GM23338 (cell line): Measurements from ENCODE around the gene ADAMTSL5. TPM values are rescaled to one million over a fixed set of nuclear protein-coding genes. Genes with fewer than 3 reads are reported as not detected.

ENCODE experiments used
- ATAC-seq: fragments of 200-7000 bp; cut with Tn5 transposase; 3 replicates; pipeline ENCODE4 v1.9.1; 2020
- DNase-seq: peaks from one replicate; pipeline ENCODE4 v3.0.0-alpha.2; 2015; ENCODE audit warnings: low spot score
- H2AFZ ChIP-seq: fragments of 200-600 bp; sonication (generic); 2 replicates; pipeline ENCODE4 v1.8.0; 2016; ENCODE audit warnings: antibody characterized with exemption, mild to moderate bottlenecking, moderate library complexity
- H3F3A ChIP-seq: fragments of 200-600 bp; sonication (generic); replicated peaks from 2 replicates; pipeline ENCODE4 v1.8.0; 2017; ENCODE audit warnings: antibody characterized with exemption, mixed run types, low read depth
- H3K27ac ChIP-seq: fragments of 200-600 bp; sonication (generic); 2 replicates; pipeline ENCODE4 v1.6.1; 2016; ENCODE audit warnings: low read depth
- H3K27me3 ChIP-seq: fragments of 200-600 bp; sonication (generic); 2 replicates; pipeline ENCODE4 v1.8.0; 2016; ENCODE audit warnings: mild to moderate bottlenecking, mixed run types, moderate library complexity; ENCODE audit not compliant: insufficient read depth
- H3K36me3 ChIP-seq: fragments of 200-600 bp; sonication (generic); 2 replicates; pipeline ENCODE4 v1.8.0; 2016; ENCODE audit warnings: mild to moderate bottlenecking; ENCODE audit not compliant: insufficient read depth
- H3K4me1 ChIP-seq: fragments of 200-600 bp; sonication (generic); 2 replicates; pipeline ENCODE4 v1.8.0; 2016; ENCODE audit warnings: mild to moderate bottlenecking, moderate library complexity; ENCODE audit not compliant: insufficient read depth
- H3K4me2 ChIP-seq: fragments of 200-600 bp; sonication (generic); 2 replicates; pipeline ENCODE4 v1.7.1; 2017; ENCODE audit warnings: mixed run types
- H3K4me3 ChIP-seq: fragments of 200-600 bp; sonication (generic); 2 replicates; pipeline ENCODE4 v1.6.1; 2016; ENCODE audit warnings: mixed run types
- H3K79me2 ChIP-seq: fragments of 200-600 bp; sonication (generic); replicated peaks from 2 replicates; pipeline ENCODE4 v1.8.0; 2017; ENCODE audit warnings: mild to moderate bottlenecking; ENCODE audit not compliant: insufficient read depth
- H3K9me2 ChIP-seq: fragments of 200-600 bp; sonication (generic); 2 replicates; pipeline ENCODE4 v1.8.0; 2017; ENCODE audit not compliant: insufficient read depth
- H4K20me1 ChIP-seq: fragments of 200-600 bp; sonication (generic); replicated peaks from 2 replicates; pipeline ENCODE4 v1.8.0; 2017; ENCODE audit warnings: mild to moderate bottlenecking; ENCODE audit not compliant: insufficient read depth
- H3K27ac Mint-ChIP-seq: 2 replicates; pipeline ENCODE4 v1.8.0; 2020; ENCODE audit warnings: inconsistent platforms, mild to moderate bottlenecking, moderate library complexity, mixed read lengths
- H3K27me3 Mint-ChIP-seq: 3 replicates; pipeline ENCODE4 v1.8.0; 2022; ENCODE audit warnings: low read depth, mild to moderate bottlenecking, moderate library complexity, mixed read lengths, inconsistent platforms; ENCODE audit not compliant: insufficient read depth, poor library complexity
- H3K36me3 Mint-ChIP-seq: 3 replicates; pipeline ENCODE4 v1.8.0; 2021; ENCODE audit warnings: low read depth, mild to moderate bottlenecking, inconsistent platforms, moderate library complexity, mixed read lengths
- H3K4me1 Mint-ChIP-seq: 3 replicates; pipeline ENCODE4 v1.8.0; 2020; ENCODE audit warnings: mild to moderate bottlenecking, inconsistent platforms, mixed read lengths
- H3K4me3 Mint-ChIP-seq: 3 replicates; pipeline ENCODE4 v1.8.0; 2021; ENCODE audit warnings: moderate library complexity, mild to moderate bottlenecking, inconsistent platforms, mixed read lengths
- H3K9me3 Mint-ChIP-seq: 3 replicates; pipeline ENCODE4 v1.8.0; 2020; ENCODE audit warnings: moderate library complexity, mild to moderate bottlenecking, inconsistent platforms, mixed read lengths
- CREB1 ChIP-seq: fragments of 250-450 bp; sonication (Bioruptor Pico); IDR thresholded peaks from 2 replicates; pipeline ENCODE4 v1.5.0; 2020; ENCODE audit warnings: low read depth, mild to moderate bottlenecking, moderate library complexity
- ETS1 ChIP-seq: IDR thresholded peaks from 2 replicates; pipeline ENCODE4 v1.6.1; 2016; ENCODE audit warnings: antibody characterized with exemption
- EZH2 ChIP-seq: fragments of 200-600 bp; sonication (generic); IDR thresholded peaks from one replicate; pipeline ENCODE4 v1.8.0; 2017; ENCODE audit warnings: antibody characterized with exemption, mild to moderate bottlenecking, low read depth; ENCODE audit not compliant: unreplicated experiment
- EZH2phosphoT487 ChIP-seq: fragments of 200-600 bp; sonication (generic); IDR thresholded peaks from one replicate; pipeline ENCODE4 v1.8.1; 2018; ENCODE audit warnings: antibody characterized with exemption; ENCODE audit not compliant: unreplicated experiment
- JUNB ChIP-seq: IDR thresholded peaks from one replicate; pipeline ENCODE4 v1.6.1; 2016; ENCODE audit warnings: antibody characterized with exemption; ENCODE audit not compliant: unreplicated experiment
- NANOG ChIP-seq: IDR thresholded peaks from 2 replicates; pipeline ENCODE4 v1.6.1; 2016; ENCODE audit warnings: antibody characterized with exemption, borderline replicate concordance
- POLR2AphosphoS5 ChIP-seq: IDR thresholded peaks from 2 replicates; pipeline ENCODE4 v1.6.1; 2016; ENCODE audit warnings: antibody characterized with exemption, low read depth
- REST ChIP-seq: IDR thresholded peaks from one replicate; pipeline ENCODE4 v1.6.1; 2018; ENCODE audit warnings: antibody characterized with exemption; ENCODE audit not compliant: unreplicated experiment
- STAT1 ChIP-seq: IDR thresholded peaks from one replicate; pipeline ENCODE4 v1.6.1; 2016; ENCODE audit warnings: antibody characterized with exemption; ENCODE audit not compliant: unreplicated experiment
- ZNF114 ChIP-seq: fragments of 250-450 bp; sonication (Bioruptor Pico); IDR thresholded peaks from 2 replicates; pipeline ENCODE4 v1.5.0; 2020; ENCODE audit warnings: mild to moderate bottlenecking, moderate library complexity
- ZNF331 ChIP-seq: fragments of 250-450 bp; sonication (Bioruptor Pico); IDR thresholded peaks from 2 replicates; pipeline ENCODE4 v1.5.0; 2020; ENCODE audit warnings: low read depth, mild to moderate bottlenecking, moderate library complexity
- polyA plus RNA-seq: library from polyadenylated mRNA; unstranded; fragments of >200 nt; fragmentation: Nextera tagmentation; extraction: Ambion mirVana; gene quantifications from 2 replicates; pipeline ENCODE4 v1.2.1, GENCODE V29; 2016
- total RNA-seq: library from RNA; depleted of rRNA; stranded (reverse); fragments of >200 nt; shearing (Covaris generic); gene quantifications from 2 replicates; pipeline ENCODE4 v1.2.3, GENCODE V29; 2014
- TF ChIP-seq, protein P1 (sequence below): fragments of 250-450 bp; sonication (Bioruptor Pico); IDR thresholded peaks from 2 replicates; pipeline ENCODE4 v1.5.0; 2020; ENCODE audit warnings: mild to moderate bottlenecking, moderate library complexity

The ADAMTSL5 gene
- total and polyA plus RNA-seq, 2 experiments from 2014 or later: 0.10 to 0.97 TPM

DNA sequence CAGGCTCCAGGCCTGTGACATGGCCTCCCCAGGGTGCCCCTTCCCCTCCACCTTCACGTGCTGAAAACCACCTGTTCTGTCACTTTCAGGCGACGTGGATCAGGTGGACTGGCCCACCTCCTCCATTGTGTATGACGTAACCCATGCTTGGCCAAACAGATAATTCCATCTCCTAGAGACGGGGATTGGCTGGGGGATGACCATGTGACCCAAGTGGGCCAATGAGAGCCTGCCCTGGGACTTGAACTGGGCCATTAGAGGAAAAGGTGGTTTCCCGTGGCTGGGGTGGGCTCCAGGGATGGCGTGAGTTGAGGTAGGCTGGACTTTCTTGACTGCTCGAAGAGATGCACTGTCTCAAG lies 3.6 kb upstream of the ADAMTSL5 start (continued):
- TF ChIP-seq ETS1 (no peak), ZNF331 (CRISPR knock-in tag) (no peak)

DNA sequence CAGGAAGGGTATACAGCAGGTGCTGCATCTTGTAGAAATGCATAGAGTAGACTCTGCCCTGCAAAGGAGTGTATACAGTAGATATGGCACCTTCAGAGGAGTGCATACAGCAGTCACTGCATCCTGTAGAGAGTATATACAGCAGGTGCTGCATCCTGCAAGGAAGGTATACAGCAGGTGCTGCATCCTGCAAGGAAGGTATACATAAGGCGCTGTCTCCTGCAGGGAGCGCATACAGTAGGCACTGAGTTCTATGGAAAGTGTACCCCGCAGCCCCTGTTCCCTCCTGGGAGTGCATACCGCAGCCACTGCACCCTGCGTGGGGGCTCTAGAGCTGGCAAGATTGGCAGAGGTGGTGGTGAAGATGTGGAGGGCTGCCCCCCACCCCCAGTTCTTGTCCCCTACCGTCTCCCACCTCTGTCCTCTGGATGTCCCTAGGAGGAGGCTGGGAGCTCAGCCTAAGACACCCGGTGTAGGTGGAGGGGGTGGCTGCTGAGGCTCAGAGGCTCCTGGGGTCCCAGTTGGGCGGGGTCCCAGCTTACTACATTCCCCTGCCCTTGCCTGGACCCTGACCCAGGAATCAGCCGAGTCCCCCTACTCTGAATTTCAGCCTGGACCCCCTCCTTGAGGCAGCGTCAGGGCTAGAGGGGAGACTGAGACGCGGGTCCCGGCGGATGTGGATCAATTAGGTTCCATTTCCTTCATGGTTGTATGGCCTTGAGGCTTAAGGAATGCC lies 2.3 kb upstream of the ADAMTSL5 start:
- Histone ChIP-seq H3K79me2 (no peaks in the 10 kb centered on the region), H3K4me2 (no peak overlapping the region), H3K4me1 (no peaks in the 10 kb centered on the region), H3K36me3 (no peaks in the 10 kb centered on the region), H3K27ac (no peak overlapping the region), H3F3A (0 out of 2 replicates have a peak, but pooled peaks cover 4% of the 10 kb centered on the region), H3K9me2 (no peaks in the 10 kb centered on the region), H2AFZ (no peak overlapping the region), H3K4me3 (no peak overlapping the region), H4K20me1 (no peaks in the 10 kb centered on the region; the same call in 1 of the 2 replicates), H3K27me3 (peaks cover 4% of the 10 kb centered on the region; the same call in 1 of the 2 replicates)
- ATAC-seq: no peak
- Mint-ChIP-seq H3K4me3 (no peak overlapping the region), H3K9me3 (peaks cover 5% of the 10 kb centered on the region), H3K27ac (no peak overlapping the region), H3K4me1 (no peaks in the 10 kb centered on the region), H3K27me3 (peaks cover 18% of the 10 kb centered on the region), H3K36me3 (no peaks in the 10 kb centered on the region)
- DNase-seq: no peak
- TF ChIP-seq POLR2AphosphoS5 (no peak), REST (no peak), NANOG (no peak), CREB1 (no peak), EZH2 (no peak), ZNF114 (CRISPR knock-in tag) (no peak), EZH2phosphoT487 (no peak), ZNF331 (CRISPR knock-in tag) (no peak), ETS1 (no peak), JUNB (no peak), STAT1 (no peak)
- TF ChIP-seq, protein P1, sequence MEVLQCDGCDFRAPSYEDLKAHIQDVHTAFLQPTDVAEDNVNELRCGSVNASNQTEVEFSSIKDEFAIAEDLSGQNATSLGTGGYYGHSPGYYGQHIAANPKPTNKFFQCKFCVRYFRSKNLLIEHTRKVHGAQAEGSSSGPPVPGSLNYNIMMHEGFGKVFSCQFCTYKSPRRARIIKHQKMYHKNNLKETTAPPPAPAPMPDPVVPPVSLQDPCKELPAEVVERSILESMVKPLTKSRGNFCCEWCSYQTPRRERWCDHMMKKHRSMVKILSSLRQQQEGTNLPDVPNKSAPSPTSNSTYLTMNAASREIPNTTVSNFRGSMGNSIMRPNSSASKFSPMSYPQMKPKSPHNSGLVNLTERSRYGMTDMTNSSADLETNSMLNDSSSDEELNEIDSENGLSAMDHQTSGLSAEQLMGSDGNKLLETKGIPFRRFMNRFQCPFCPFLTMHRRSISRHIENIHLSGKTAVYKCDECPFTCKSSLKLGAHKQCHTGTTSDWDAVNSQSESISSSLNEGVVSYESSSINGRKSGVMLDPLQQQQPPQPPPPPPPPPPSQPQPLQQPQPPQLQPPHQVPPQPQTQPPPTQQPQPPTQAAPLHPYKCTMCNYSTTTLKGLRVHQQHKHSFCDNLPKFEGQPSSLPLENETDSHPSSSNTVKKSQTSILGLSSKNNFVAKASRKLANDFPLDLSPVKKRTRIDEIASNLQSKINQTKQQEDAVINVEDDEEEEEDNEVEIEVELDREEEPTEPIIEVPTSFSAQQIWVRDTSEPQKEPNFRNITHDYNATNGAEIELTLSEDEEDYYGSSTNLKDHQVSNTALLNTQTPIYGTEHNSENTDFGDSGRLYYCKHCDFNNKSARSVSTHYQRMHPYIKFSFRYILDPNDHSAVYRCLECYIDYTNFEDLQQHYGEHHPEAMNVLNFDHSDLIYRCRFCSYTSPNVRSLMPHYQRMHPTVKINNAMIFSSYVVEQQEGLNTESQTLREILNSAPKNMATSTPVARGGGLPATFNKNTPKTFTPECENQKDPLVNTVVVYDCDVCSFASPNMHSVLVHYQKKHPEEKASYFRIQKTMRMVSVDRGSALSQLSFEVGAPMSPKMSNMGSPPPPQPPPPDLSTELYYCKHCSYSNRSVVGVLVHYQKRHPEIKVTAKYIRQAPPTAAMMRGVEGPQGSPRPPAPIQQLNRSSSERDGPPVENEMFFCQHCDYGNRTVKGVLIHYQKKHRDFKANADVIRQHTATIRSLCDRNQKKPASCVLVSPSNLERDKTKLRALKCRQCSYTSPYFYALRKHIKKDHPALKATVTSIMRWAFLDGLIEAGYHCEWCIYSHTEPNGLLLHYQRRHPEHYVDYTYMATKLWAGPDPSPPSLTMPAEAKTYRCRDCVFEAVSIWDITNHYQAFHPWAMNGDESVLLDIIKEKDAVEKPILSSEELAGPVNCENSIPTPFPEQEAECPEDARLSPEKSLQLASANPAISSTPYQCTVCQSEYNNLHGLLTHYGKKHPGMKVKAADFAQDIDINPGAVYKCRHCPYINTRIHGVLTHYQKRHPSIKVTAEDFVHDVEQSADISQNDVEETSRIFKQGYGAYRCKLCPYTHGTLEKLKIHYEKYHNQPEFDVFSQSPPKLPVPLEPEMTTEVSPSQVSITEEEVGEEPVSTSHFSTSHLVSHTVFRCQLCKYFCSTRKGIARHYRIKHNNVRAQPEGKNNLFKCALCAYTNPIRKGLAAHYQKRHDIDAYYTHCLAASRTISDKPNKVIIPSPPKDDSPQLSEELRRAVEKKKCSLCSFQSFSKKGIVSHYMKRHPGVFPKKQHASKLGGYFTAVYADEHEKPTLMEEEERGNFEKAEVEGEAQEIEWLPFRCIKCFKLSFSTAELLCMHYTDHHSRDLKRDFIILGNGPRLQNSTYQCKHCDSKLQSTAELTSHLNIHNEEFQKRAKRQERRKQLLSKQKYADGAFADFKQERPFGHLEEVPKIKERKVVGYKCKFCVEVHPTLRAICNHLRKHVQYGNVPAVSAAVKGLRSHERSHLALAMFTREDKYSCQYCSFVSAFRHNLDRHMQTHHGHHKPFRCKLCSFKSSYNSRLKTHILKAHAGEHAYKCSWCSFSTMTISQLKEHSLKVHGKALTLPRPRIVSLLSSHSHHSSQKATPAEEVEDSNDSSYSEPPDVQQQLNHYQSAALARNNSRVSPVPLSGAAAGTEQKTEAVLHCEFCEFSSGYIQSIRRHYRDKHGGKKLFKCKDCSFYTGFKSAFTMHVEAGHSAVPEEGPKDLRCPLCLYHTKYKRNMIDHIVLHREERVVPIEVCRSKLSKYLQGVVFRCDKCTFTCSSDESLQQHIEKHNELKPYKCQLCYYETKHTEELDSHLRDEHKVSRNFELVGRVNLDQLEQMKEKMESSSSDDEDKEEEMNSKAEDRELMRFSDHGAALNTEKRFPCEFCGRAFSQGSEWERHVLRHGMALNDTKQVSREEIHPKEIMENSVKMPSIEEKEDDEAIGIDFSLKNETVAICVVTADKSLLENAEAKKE: no peak
